Measurements from ENCODE around the gene ZMAT5.

- no peak for TF ChIP-seq YY1 (IDR thresholded peaks at IDR 0.05; ENCODE audit: low read depth)
- no peak for TF ChIP-seq EP300 (IDR thresholded peaks at IDR 0.05; ENCODE audit: borderline replicate concordance)
- TF ChIP-seq MAX (IDR thresholded peaks at IDR 0.05) = no peak
- TF ChIP-seq USF1 (IDR thresholded peaks at IDR 0.05) = no peak
Measured at GRCh38 chr22:29758068-29758622, 8.7 kb downstream of the ZMAT5 start.
